ENCODE results near the gene NDUFA11. TPM values are rescaled to one million over a fixed set of nuclear protein-coding genes. Genes with fewer than 3 reads are reported as not detected.

Gene NDUFA11
- total and polyA plus RNA-seq, 2 donors (not counting 1 experiment from before 2014, with no cell fraction given): 115 to 276 TPM

DNA sequence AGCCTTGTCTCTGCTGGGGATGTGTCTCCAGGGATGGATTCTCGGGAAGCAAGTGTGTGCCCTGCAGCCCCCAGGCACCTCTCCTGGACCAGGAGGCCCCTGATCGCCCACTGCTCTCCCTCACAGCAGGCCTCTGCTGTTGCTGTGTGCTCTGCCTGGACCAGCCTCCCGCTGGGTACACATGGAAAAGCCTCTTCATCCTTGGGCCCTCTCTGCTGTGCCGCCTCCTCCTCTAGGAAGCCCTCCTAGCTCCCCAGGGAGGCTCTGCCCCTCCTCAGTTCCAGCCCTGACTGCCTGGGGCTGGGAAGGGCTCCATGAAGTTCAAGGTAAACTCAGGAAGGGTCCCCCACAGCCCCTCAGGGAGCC lies 12.0 kb downstream of the NDUFA11 start:
- no peak overlapping the region for H3K4me3 ChIP-seq (ENCODE audit: control extremely low read depth in 1 of 5, extremely low read depth in 1 of 5, insufficient read depth in 1 of 5, low read depth in 2 of 5, low read length in 4 of 5)
- no peak for DNase-seq
- peaks cover 0 to 7% of the 10 kb centered on the region in 2 experiments for H3K36me3 ChIP-seq (replicated peaks in 1 of 2; ENCODE audit: control extremely low read depth in 1 of 2, control insufficient read depth in 1 of 2, extremely low read depth in 1 of 2, insufficient read depth in 2 of 2, low read length in 1 of 2)
- ChIA-PET CTCF (no interaction called here), POLR2A (interaction anchor here (0.7 kb wide), 1 partner anchor 13 kb away, joined by 3 read pairs; the partner anchor contains the start of gene VMAC)
- H3K27me3 ChIP-seq (replicated peaks in 1 of 4; ENCODE audit: control extremely low read depth in 1 of 4, control insufficient read depth in 3 of 4, insufficient read depth in 4 of 4, low read length in 3 of 4): peaks cover 0 to 27% (median 3%) of the 10 kb centered on the region in 4 experiments
- no peak overlapping the region for H3K27ac ChIP-seq (ENCODE audit: low read length in 2 of 2)
- TF ChIP-seq, protein P1, sequence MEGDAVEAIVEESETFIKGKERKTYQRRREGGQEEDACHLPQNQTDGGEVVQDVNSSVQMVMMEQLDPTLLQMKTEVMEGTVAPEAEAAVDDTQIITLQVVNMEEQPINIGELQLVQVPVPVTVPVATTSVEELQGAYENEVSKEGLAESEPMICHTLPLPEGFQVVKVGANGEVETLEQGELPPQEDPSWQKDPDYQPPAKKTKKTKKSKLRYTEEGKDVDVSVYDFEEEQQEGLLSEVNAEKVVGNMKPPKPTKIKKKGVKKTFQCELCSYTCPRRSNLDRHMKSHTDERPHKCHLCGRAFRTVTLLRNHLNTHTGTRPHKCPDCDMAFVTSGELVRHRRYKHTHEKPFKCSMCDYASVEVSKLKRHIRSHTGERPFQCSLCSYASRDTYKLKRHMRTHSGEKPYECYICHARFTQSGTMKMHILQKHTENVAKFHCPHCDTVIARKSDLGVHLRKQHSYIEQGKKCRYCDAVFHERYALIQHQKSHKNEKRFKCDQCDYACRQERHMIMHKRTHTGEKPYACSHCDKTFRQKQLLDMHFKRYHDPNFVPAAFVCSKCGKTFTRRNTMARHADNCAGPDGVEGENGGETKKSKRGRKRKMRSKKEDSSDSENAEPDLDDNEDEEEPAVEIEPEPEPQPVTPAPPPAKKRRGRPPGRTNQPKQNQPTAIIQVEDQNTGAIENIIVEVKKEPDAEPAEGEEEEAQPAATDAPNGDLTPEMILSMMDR (IDR thresholded peaks at IDR 0.05): no peak
- TF ChIP-seq EZH2 (IDR thresholded peaks at IDR 0.05; ENCODE audit: borderline replicate concordance, insufficient read depth, low read depth, low read length, poor library complexity, severe bottlenecking): no peak
- no peak overlapping the region for H2AFZ ChIP-seq (ENCODE audit: insufficient read depth, low read depth, low read length, poor library complexity, severe bottlenecking)
- H4K20me1 ChIP-seq (ENCODE audit: control insufficient read depth, insufficient read depth, low read length, poor library complexity, severe bottlenecking): peaks cover 8% of the 10 kb centered on the region
- no peak overlapping the region for H3K27ac Mint-ChIP-seq
- H3K4me1 ChIP-seq (ENCODE audit: control insufficient read depth in 2 of 2, insufficient read depth in 2 of 2, low read length in 2 of 2): peaks cover 0 to 4% of the 10 kb centered on the region in 2 donors
- peaks cover 0 to 7% (median 0%) of the 10 kb centered on the region in 3 donors for H3K9me3 ChIP-seq (ENCODE audit: control extremely low read depth in 1 of 3, control insufficient read depth in 2 of 3, insufficient read depth in 1 of 3, low read length in 2 of 3)
- peaks cover 9% of the 10 kb centered on the region for H3K27me3 Mint-ChIP-seq
- H3K4me1 Mint-ChIP-seq: no peaks in the 10 kb centered on the region
- H3K4me3 Mint-ChIP-seq: no peak overlapping the region
- H3K4me2 ChIP-seq (replicated peaks; ENCODE audit: low read depth, low read length, poor library complexity, severe bottlenecking): no peak overlapping the region
- H3K9me3 Mint-ChIP-seq (ENCODE audit: insufficient read depth): no peaks in the 10 kb centered on the region
- H3K79me2 ChIP-seq (ENCODE audit: control insufficient read depth, insufficient read depth, low read length): no peaks in the 10 kb centered on the region
- ATAC-seq (ENCODE audit: low read depth): peak; percentile 17
- no peak overlapping the region for H3K9ac ChIP-seq (ENCODE audit: low read length)
- intact Hi-C loops (cut with micrococcal nuclease): no loop called here
- 70% methylated on average over 4 of the region's 4 CpGs for WGBS (ENCODE audit: insufficient coverage)

DNA sequence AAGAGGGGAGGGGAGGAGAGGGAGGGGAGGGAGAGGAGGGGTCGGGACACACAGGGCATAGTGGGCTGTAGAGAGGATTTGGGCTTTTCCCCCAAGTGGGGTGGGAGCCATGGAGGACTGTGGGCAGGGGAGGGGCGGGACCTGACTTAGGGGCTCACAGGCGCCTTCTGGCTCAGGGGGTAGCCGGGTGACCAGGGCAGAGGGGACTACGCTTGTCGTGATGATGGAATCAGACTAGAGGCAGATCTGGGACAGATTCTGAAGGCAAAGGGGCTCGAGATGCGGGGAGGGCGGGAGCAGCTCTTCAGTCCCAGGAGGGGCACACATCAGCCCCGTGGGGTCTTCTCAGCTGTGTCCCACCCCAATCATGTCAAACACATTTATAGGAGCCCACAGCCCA lies 13.5 kb downstream of the NDUFA11 start:
- Mint-ChIP-seq H3K9me3 (ENCODE audit: insufficient read depth) (no peaks in the 10 kb centered on the region), H3K27me3 (peaks cover 13% of the 10 kb centered on the region), H3K4me3 (no peak overlapping the region), H3K27ac (no peak overlapping the region), H3K4me1 (no peaks in the 10 kb centered on the region)
- WGBS (ENCODE audit: insufficient coverage): 59% methylated on average over 8 of the region's 10 CpGs
- peaks cover 1% of the 10 kb centered on the region for H4K20me1 ChIP-seq (ENCODE audit: control insufficient read depth, insufficient read depth, low read length, poor library complexity, severe bottlenecking)
- CTCF ChIA-PET: no interaction called here
- no peaks in the 10 kb centered on the region for H3K79me2 ChIP-seq (ENCODE audit: control insufficient read depth, insufficient read depth, low read length)
- TF ChIP-seq, protein P1 (IDR thresholded peaks at IDR 0.05): no peak
- TF ChIP-seq EZH2 (IDR thresholded peaks at IDR 0.05; ENCODE audit: borderline replicate concordance, insufficient read depth, low read depth, low read length, poor library complexity, severe bottlenecking): no peak
- intact Hi-C loops (cut with micrococcal nuclease): no loop called here
- peaks cover 0 to 31% (median 3%) of the 10 kb centered on the region in 4 experiments for H3K27me3 ChIP-seq (replicated peaks in 1 of 4; ENCODE audit: control extremely low read depth in 1 of 4, control insufficient read depth in 3 of 4, insufficient read depth in 4 of 4, low read length in 3 of 4)
- POLR2A ChIA-PET: no interaction called here
- ATAC-seq (ENCODE audit: low read depth): peak; percentile 7
- no peak overlapping the region for H3K4me2 ChIP-seq (replicated peaks; ENCODE audit: low read depth, low read length, poor library complexity, severe bottlenecking)
- no peak overlapping the region for H3K9ac ChIP-seq (ENCODE audit: low read length)
- H3K36me3 ChIP-seq (replicated peaks in 1 of 2; ENCODE audit: control extremely low read depth in 1 of 2, control insufficient read depth in 1 of 2, extremely low read depth in 1 of 2, insufficient read depth in 2 of 2, low read length in 1 of 2): no peaks in the 10 kb centered on the region
- H3K4me1 ChIP-seq (ENCODE audit: control insufficient read depth in 2 of 2, insufficient read depth in 2 of 2, low read length in 2 of 2): peaks cover 0 to 4% of the 10 kb centered on the region in 2 donors
- H3K4me3 ChIP-seq (ENCODE audit: control extremely low read depth in 1 of 5, extremely low read depth in 1 of 5, insufficient read depth in 1 of 5, low read depth in 2 of 5, low read length in 4 of 5): no peak overlapping the region
- DNase-seq: no peak
- peaks cover 0 to 7% (median 0%) of the 10 kb centered on the region in 3 donors for H3K9me3 ChIP-seq (ENCODE audit: control extremely low read depth in 1 of 3, control insufficient read depth in 2 of 3, insufficient read depth in 1 of 3, low read length in 2 of 3)
- H3K27ac ChIP-seq (ENCODE audit: low read length in 2 of 2): no peak overlapping the region
- H2AFZ ChIP-seq (ENCODE audit: insufficient read depth, low read depth, low read length, poor library complexity, severe bottlenecking): no peak overlapping the region

All from B cell (primary cell).